Ovary (tissue), 3 donors: Measurements from ENCODE around the gene TLL2.

ENCODE experiments used
- CTCF ChIP-seq, 3 donors: fragments of 450-650 bp in 2 of 3; fragments of 200-600 bp in 1 of 3; IDR thresholded peaks; one replicate each; pipeline versions ENCODE4 v1.5.1 to v1.8.0; 2016 to 2022; ENCODE audit warnings: antibody characterized with exemption in 3 of 3, mild to moderate bottlenecking in 1 of 3
- EP300 ChIP-seq: sonication (generic); formaldehyde crosslinking; IDR thresholded peaks from one replicate; pipeline ENCODE4 v1.6.1; 2017; ENCODE audit warnings: antibody characterized with exemption
- POLR2A ChIP-seq: fragments of 450-650 bp; IDR thresholded peaks from one replicate; pipeline ENCODE4 v1.6.1; 2017; ENCODE audit warnings: antibody characterized with exemption, mild to moderate bottlenecking, moderate library complexity
- donor health status: DM: no; HTN: no; CAD: no.

- TF ChIP-seq CTCF (IDR thresholded peaks at IDR 0.05) (no peak), POLR2A (no peak), EP300 (no peak)
These were observed 156.6 kb downstream of the TLL2 start for GRCh38 chr10:96357038-96357620.
